Glomerular visceral epithelial cell (primary cell): ENCODE measurements around the gene SBF2.
"Not testable (repeated sequence)": the region's sequence is repeated elsewhere in the genome, so short reads cannot be mapped to it uniquely, and the experiment has no call there.

ENCODE experiments used
- DNase-seq: peaks from one replicate; pipeline ENCODE4 v3.0.0-alpha.2; 2016; ENCODE audit errors: extremely low spot score

Gene SBF2

DNA sequence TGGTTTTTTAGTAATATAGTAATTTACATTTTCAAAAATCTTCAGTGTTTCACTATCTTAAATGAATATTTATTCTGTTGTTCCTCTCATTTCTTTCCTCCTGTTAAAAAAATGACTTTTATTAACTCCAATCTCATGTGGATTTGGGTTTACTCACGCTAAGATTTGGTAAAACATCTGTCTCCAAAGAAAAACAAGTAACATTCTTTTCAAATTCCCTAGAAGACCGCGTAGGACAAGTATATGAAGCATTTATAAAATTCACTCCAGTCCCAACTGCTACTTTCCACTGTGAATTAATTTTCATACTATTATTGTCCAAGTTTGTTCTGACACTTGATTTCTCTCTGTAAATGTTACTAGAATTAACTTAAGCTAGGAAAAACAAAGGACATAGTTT, 26.2 kb downstream of the SBF2 start:
- no peak for DNase-seq

DNA sequence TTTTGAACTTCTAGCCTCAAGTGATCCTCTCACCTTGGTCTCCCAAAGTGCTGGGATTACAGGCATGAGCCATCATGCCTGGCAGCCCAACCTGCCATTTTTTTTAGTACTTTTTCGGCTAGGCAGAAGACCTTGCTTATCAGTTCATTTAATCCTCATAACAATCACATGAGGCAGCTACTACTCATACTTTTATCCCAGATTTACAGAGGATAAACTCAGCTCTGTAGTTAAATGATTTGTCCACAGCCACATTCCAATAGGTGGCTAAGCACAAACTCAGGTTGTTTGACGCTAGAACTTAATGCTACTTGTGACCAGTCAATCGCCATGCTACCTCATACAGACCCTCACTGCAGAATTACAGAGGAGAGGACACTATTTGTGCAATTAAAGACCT, 28.1 kb downstream of the SBF2 start:
- no peak for DNase-seq

DNA sequence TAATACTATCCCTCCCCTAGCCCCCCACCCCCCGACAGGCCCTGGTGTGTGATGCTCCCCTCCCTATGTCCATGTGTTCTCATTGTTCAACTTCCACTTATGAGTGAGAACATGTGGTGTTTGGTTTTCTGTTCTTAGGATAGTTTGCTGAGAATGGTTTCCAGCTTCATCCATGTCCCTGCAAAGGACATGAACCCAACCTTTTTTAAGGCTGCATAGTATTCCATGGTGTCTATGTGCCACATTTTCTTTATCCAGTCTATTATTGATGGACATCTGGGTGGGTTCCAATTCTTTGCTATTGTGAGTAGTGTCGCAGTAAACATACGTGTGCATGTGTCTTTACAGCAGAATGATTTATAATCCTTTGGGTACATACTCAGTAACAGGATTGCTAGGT, 29.3 kb downstream of the SBF2 start:
- not testable (repeated sequence) for DNase-seq

DNA sequence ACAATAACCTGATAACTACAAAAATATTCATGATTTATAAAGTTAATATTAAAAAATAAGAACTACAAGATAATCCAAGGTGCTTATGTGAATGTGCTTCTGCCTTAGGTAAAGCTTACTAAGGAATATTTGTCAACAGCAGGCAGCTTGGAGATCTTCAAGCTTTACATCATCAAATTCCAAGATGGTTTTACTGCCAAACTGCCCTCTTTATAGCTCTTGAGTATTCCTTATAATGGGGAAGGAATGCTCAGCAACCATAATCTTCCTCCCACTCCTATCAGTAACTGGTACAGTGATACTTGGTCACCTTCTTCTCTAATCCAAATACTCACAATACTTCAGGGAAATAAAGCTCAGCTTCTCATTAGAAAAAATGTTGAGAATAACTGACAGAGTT, 30.1 kb downstream of the SBF2 start:
- DNase-seq = peak; percentile 22

DNA sequence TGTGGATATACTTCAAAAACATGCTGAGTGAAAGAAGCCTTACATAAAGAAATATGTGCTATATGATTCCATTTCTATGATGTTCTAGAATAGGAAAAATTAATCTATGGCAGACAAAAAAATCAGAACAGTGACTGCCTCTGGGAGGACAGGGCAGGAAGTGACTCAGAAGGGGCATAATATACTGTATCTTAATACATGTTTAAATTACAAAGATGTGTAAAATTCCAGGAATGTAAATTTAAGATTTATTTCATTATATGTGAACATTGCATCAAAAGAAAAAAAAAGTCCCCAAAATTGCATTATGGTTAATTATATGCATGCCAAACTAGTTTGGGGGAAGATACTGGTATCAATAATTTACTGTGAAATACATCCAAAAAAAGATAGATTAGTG, 32.2 kb downstream of the SBF2 start:
- DNase-seq = no peak

DNA sequence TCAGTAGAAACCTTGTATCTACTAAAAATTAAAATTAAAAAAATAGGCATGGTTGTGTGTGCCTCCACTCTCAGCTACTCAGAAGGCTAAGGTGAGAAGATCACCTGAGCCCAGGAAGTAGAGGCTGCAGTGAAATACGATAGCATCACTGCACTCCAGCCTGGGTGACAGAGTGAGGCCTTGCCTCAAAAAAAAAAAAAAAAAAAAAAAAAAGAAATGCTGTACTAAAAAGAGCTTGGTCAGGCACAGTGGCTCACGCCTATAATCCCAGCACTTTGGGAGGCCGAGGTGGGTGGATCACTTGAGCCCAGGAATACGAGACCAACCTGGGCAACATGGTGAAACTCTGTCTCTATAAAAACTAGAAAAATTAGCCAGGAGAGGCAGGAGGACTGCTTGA, 36.5 kb downstream of the SBF2 start:
- no peak for DNase-seq

DNA sequence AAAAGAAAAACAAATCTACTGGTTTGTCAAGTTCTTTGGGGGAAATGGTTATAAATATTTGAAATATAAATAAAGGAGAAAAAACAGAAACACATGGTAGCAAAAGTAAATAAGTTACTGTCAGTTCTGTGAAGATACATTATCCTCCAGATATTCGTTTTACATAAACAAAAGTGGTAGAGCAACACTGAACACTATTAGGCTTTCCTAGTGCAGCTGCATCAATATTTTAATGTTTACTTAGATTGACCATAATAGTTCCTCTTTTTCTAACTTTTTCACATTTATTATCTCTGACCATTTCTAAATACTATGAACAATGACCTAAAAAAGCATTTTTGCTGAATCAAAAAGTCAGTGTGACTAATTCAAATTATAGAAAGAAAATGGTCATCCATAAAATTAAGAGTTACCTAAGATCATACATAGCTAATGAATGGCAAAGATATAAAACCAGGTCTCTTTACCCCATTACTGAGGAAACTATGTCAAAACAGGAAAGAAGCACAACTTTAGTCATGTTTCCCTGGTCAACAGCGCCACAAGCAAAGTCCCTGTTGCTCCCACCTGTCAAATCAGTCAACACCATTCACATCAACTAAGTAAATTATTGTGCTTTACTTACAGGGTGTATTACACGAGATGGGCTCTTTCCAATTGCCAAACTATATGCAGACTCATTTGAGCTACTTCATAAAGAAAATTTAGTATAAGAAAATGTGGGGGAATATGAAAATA, 38.5 kb downstream of the SBF2 start:
- DNase-seq = no peak

DNA sequence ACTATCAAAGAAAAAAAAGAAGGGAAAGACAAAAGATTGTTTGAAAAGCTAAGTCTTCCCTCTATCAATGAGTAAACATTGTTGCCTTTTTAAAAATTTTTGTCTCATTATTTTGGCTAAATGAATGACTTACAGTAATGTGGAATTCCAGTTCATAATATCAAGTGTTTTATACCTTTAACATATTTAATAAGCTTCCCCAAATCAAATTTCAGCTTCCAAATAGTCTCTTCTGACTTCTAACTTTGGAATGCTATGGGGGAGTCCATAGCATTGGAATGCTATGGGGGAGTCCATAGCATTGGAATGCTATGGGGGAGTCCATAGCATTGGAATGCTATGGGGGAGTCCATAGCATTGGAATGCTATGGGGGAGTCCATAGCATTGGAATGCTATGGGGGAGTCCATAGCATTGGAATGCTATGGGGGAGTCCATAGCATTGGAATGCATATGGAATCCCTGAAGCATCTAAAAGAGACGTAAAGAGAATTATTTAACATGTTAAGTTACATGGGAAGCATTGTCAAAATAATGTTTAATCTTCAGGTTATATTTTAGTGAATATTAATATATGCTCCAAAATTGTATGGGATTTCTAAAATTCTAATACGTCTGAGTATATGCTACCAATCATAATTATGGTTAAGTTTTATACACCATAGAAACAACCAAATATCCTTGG, 44.4 kb downstream of the SBF2 start:
- not testable (repeated sequence) for DNase-seq

DNA sequence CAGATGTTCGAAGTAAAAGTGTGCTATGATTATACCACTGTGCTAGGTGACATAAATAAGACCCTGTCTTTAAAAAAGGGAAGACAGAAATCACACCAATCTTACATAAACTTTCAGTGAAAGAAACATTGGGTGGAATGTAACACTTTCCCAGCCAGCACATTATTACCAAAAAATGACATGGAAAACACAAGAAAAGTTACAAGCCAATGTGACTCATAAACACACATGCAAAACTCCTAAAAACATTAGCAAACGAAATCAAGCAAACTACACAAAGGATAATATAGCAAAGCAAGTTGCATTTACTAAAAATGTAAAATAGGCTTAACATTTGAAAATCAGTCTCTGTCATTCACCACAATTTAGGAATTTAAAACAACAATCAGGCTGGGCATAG, 47.0 kb downstream of the SBF2 start:
- DNase-seq = no peak

DNA sequence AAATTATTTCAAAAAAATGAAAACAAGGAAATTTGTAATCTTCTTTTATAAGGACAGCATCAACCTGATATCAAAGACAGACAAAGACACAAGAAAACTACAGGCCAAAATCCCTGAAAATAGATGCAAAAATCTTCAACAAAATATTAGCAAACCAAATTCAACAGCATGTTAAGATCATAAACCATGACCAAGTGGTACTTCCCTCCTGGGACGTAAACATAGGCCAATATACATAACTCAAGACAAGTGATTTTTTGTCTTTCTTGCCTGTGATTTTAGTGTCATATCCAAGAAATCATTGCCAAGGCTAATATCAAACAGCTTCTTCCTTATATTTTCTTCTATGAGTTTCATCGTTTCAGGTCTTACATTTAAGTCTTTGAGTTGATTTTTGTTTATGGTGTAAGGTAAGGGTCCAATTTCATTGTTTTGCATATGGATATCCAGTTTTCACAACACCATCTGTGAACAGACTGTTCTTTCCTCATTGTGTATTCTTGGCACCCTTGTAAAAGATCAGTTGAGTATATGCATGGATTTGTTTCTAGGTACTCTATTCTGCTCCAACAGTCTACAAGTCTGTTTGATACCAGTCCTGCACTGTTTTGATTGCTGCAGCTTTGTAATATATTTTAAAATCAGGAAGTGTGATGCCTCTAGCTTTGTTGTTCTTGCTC, 50.0 kb downstream of the SBF2 start:
- no peak for DNase-seq

DNA sequence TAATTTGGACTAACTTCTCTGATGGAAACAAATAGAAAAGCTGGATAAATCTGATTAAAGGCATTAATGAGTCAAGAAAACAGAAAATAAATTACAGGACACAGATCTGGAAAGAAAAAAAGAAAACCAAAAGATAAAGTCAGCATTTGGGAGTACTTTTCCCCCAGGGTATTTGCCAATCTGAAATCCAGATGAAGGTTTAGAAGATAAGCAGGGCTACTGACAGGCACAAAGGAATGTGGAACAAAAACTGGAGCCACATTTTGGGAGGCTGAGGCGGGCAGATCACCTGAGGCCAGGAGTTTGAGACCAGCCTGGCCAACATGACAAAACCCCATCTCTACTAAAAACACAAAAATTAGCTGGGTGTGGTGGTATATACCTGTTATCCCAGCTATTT, 57.2 kb downstream of the SBF2 start:
- no peak for DNase-seq

DNA sequence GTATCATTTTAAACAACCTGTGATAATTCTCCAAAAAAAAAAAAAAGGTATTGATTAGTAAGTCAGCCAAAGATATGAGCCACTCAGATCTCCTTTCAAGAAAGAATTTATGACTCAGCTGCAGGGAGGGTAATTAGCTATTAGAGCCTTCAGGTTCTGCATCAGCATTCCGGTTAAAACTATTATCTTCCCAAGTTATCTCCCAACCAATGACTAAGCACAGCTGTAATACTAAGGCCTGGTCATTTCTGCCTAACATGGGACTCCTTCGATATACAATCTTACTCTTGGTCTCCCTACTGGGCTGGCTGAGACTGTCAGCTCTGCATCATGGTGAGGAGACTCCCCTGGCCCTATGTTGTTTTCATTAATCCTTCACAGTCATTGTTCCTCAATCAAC, 60.4 kb downstream of the SBF2 start:
- DNase-seq = peak; percentile 11

DNA sequence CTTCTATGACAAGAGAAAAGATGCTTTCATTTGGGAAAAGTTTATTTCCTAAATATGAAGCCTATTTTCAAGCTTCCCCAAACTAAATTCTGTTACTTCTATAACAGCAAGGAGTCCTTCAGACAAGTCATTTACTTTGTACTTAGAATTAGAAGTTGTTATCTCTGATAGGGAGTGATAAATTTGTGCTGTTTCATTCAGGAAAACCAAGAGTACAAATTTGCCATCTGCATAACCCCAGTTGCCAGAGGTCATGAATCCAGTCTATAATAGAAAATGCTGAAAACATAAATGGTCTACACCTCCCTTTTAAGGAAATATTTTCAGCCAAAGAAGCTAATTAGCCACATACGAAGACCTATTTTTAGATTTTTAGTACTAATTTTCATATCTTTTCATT, 61.3 kb downstream of the SBF2 start:
- no peak for DNase-seq

DNA sequence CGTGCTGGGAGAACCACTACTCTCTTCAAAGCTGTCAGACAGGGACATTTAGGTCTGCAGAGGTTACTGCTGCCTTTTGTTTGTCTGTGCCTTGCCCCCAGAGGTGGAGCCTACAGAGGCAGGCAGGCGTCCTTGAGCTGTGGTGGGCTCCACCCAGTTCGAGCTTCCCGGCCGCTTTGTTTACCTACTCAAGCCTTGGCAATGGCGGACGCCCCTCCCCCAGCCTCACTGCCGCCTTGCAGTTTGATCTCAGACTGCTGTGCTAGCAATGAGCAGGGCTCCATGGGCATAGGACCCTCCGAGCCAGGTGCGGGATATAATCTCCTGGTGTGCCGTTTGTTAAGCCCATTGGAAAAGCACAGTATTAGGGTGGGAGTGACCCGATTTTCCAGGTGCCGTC, 62.2 kb downstream of the SBF2 start:
- not testable (repeated sequence) for DNase-seq

DNA sequence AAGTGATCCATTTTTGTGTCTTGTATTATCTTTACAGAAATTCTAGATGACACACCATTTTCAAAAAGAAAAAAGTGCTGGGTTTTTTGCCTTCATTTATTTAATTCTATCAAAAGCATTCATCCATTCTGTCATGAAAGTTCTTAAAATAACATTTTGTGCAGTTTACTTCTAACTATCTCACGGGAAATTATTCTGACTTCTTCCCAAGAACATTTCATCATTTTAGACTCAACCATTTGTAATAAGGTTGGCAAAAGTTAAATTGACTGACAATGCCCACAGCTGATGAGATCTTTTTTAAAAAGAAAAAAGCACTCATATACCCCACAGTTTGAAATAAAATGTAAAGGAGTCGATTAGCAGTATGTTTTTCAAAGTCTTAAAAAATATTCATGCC, 68.5 kb downstream of the SBF2 start:
- DNase-seq = no peak

DNA sequence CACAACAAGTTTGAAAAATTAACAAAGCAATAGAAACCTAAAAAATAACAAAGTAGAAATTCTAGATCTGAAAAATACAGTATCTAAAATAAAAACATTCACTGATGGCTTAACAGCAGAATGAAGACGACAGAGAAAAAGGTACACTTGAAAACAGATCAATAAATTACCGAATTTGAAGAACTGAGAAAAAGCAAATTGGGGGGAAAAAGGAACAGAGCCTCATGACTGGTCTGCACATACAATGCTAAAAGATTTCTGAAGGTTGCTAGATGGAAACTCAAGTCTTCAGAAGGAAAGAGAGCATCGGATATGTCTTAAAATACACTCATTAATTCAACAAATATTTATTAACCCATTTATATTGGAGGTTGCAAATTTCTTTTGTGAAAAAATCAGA, 71.6 kb downstream of the SBF2 start:
- DNase-seq = no peak

DNA sequence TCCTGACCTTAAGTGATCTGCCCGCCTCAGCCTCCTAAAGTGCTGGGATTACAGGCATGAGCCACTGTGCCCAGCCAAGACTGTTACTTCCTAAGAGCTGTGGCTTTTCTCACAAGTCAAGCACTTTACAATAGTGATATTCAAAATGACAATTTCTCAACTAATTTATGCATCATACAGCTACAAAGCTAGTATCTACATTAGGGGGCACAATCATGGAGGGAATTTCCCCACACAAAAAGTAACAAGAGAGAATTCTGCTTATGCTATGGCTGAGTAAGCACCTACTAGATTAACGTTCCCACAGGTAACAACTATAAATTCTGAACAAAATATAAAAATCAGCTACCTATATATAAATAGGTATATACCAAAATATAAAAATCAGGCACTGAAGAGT, 72.7 kb downstream of the SBF2 start:
- no peak for DNase-seq

DNA sequence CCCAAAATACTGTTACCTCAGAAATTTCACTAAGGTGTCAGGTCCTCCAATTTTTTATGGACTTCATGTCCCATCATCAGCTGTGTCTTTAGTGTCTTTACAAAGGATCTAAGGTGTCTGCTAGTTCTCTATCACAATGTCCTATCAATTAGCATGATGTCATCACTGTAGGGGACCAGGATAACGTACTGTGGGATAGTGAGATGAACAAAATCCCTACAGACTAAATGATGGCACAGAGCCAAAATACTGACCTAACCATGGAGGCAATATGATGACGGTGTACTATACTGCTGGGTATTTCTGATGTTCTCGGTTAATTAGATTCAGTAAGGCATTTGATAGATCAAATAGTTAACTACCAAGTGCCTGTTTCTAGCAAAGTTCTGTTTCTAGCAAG, 82.5 kb downstream of the SBF2 start:
- no peak for DNase-seq

DNA sequence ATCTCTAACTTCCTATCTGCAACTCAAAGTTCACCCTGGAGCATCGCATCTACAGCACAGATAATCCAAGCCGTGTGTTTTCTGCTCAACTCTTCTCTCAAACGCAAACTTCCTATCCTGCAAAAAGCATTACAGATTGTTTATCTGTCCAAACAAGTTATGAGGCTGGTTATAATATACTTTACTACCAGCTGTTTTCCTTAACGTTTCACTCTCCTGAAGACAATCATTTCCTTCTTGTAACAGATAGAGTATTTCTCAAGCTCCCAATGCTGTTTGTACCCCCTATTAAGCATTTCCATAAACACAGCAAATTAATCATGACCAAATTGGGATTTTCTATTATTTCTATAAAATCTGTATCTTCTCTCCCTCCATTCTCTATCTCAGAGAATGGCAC, 84.7 kb downstream of the SBF2 start:
- DNase-seq = no peak

DNA sequence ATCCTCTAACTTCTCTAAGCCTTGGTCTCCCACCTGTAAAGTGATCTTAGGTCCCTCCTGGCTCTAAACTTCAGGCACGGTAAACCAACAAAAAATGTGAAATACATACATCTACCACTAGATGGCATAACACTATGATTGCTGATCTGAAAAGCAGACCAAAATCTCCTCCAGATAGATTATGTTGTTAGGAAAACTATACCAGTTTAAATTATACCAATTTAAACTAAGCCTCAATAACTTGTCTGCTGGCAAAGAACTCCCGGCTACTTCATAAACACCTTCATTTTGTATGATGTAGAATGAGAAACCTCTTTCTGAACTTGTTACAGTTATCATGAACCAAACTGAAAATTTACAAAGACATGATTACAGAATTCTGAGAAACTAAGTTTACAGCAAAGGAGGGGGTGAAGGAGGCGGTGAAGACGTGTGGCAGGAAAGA, 85.9 kb downstream of the SBF2 start:
- DNase-seq = peak; percentile 52

DNA sequence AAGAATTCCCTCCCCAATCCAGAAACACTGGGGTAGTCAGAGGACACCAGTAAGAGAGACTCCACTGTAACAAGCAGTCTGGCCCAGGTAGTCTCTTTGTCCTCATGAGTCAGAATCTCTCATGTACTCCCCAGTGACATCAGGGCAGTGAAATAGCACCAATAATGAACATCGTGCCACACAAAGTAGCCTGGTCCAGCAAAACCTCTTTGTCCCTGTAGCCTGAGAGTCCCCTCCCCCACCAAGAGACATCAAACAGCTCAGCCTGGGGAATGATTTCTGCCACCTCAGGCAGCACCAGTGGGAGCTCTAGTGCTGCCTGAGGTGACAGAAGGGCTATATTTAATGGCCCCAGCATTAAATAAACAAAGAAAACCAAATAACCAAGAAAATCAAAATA, 88.1 kb downstream of the SBF2 start:
- DNase-seq = no peak

DNA sequence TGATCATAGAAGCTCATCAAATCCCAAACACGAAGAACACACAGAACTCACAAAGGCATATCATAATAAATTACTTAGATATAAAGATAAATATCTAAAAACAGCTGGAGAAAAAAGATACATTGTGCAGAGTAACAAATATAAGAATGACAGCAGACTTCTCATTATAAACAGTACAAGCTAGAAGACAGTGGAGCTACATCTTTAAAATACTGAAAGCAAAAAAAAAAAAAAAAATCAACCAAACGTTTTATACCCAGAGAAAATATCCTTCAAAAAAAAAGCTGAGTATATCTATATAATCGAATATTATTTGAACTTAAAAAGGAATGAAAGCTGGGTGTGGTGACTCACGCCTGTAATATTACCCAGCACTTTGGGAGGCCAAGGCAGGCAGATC, 90.0 kb downstream of the SBF2 start:
- DNase-seq = no peak

DNA sequence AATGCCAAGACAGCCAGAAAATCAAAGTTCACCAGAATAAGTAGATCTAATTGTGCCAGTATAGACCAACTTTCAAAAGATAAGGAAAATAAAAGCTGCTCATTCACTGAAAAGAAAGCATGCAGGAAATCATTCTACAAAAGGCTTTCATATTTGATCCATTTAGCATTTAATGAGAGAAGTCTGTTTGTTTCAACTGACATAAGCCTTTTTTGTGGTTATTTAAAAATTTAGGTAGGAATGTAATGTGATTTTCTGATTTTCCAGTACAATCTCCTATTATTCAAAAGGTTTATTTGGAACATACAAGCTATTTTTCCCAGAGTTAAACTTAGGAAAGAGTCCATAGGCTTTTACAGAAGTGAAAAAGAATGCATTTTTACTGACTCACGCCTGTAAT, 92.7 kb downstream of the SBF2 start:
- DNase-seq = no peak
